GM19238 (cell line): ENCODE results near the gene TMEM170B.

Experiments used
- DNase-seq: peaks from one replicate; pipeline ENCODE4 v3.0.0; 2011; ENCODE audit warnings: low spot score; ENCODE audit not compliant: insufficient read length

Gene TMEM170B

GRCh38 chr6:11537229-11538051 is at the start of gene TMEM170B:
Gene TMEM170B, plus strand, starts transcription at chr6:11537749. Its CDS starts 529 bp downstream, at chr6:11538278.
- peak; percentile 92 for DNase-seq

- no peak for DNase-seq
Measured at GRCh38 chr6:11490996-11491395, 46.6 kb upstream of the TMEM170B start.

- no peak for DNase-seq
Measured at GRCh38 chr6:11491596-11492463, 45.7 kb upstream of the TMEM170B start.

- DNase-seq: no peak
Measured at GRCh38 chr6:11492464-11493290, 44.9 kb upstream of the TMEM170B start.

GRCh38 chr6:11493974-11494373 is 43.6 kb upstream of the TMEM170B start:
- DNase-seq: no peak

GRCh38 chr6:11494786-11495564 is 42.6 kb upstream of the TMEM170B start:
- DNase-seq: no peak

- no peak for DNase-seq
Measured at GRCh38 chr6:11495565-11496145, 41.9 kb upstream of the TMEM170B start.

- DNase-seq: no peak
Measured at GRCh38 chr6:11496152-11497060, 41.1 kb upstream of the TMEM170B start.

GRCh38 chr6:11497107-11497506 is 40.4 kb upstream of the TMEM170B start:
- DNase-seq: no peak

GRCh38 chr6:11497881-11498280 is 39.7 kb upstream of the TMEM170B start:
- no peak for DNase-seq

GRCh38 chr6:11500008-11500407 is 37.5 kb upstream of the TMEM170B start:
- DNase-seq: no peak

- DNase-seq: no peak
Measured at GRCh38 chr6:11509471-11509870, 28.1 kb upstream of the TMEM170B start.

- DNase-seq: no peak
Measured at GRCh38 chr6:11514672-11515071, 22.9 kb upstream of the TMEM170B start.

- DNase-seq: no peak
Measured at GRCh38 chr6:11515763-11516162, 21.8 kb upstream of the TMEM170B start.

GRCh38 chr6:11522812-11523605 is 14.5 kb upstream of the TMEM170B start:
- DNase-seq: no peak

- DNase-seq: no peak
Measured at GRCh38 chr6:11525468-11526155, 11.9 kb upstream of the TMEM170B start.

GRCh38 chr6:11526156-11526505 is 11.4 kb upstream of the TMEM170B start:
- no peak for DNase-seq

- DNase-seq: no peak
Measured at GRCh38 chr6:11527274-11527870, 10.2 kb upstream of the TMEM170B start.
